Renal cortex interstitium (tissue), 11 donors: Measurements from ENCODE around the gene EHD2. TPM values are rescaled to one million over a fixed set of nuclear protein-coding genes. Genes with fewer than 3 reads are reported as not detected.
"Not testable (repeated sequence)": the region's sequence is repeated elsewhere in the genome, so short reads cannot be mapped to it uniquely, and the experiment has no call there.

Experiments used
- DNase-seq, 11 donors: peaks; one replicate each; pipeline ENCODE4 v3.0.0-alpha.2; 2013; ENCODE audit warnings: low read depth in 9 of 11, low spot score in 4 of 11; ENCODE audit errors: extremely low read depth in 1 of 11
- polyA plus RNA-seq, 3 donors: library from polyadenylated mRNA; unstranded; fragments of 120-200 nt; gene quantifications; one replicate each; pipeline ENCODE4 v1.2.1, GENCODE V29; 2013; ENCODE audit not compliant: insufficient read length in 3 of 3

EHD2 gene
- polyA plus RNA-seq, 3 donors, result 25.3 to 41.6 (median 28.6) TPM

DNA sequence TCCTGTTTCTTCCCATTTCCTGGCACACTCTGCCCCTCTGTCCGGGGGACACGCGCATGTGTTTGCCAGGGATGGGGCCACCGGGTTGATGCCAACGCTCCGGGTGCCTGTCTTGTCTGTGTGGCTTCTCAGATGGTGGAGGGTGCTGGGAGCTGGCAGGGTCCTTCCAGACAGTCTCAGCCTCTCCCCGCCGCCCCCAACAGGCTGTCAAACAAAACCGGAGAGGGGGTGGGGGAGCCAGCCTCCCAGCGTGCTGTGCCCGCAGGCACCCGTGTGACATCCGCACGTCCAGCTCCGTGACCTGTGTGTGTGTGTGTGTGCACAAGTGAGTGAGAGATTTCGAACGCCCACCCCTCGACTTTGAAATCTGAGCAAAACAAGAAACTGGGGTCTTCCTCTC, 10.6 kb upstream of the EHD2 start:
- no peak for DNase-seq

DNA sequence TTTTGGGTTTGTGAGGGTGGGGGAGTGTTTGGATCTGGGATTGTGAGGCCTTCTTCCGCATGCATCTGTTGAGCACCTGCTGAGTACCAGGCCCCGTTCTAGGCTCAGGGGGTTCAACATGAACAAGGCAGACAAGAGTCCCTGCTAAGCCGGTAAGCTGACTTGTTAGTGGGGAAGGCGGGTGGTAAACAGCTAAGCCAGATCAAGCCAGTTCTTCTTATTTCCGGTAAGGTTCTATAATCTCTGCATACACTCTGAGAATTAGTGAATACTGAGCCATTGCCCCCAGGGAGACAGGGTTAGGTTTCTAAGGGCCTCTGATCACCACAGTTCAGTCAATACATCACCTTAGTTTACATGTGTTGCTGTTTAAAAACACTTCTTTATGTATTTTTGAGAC, 9.9 kb upstream of the EHD2 start:
- DNase-seq, result no peak

DNA sequence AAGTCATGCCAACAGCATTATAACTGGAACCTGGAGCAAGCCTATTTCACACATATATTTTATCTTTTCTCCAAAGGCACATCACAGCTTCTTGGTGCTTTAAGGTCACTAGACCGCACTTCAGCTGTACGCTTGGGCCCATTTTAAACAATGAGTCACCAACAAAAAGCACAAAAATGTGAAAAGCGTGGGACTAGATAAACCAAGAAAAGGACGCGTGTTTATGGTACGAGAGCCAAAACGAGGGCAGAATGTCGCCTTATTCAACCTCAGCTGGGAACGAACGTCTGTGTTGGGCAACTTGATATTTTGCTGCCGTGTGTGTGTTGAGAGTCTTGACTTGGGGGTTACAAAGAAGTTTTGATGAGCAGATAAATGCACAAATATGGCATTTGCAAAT, 9.2 kb upstream of the EHD2 start:
- no peak for DNase-seq

DNA sequence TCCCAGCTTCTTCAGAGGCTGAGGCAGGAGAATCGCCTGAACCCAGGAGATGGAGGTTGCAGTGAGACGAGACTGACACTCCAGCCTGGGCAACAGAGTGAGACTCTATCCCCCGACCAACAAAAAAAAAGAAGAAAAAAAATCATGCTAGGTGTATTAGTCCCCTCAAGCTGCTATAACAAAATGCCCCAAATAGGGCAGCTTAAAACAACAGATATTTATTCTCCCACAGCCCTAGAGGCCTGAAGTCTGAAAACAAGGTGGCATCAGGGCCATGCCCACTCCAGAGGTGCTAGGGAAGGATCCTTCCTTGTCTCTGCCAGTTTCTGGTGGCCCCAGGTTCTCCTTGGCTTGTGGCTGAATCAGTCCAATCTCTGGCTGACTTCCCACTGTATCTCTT, 8.6 kb upstream of the EHD2 start:
- DNase-seq, result no peak

DNA sequence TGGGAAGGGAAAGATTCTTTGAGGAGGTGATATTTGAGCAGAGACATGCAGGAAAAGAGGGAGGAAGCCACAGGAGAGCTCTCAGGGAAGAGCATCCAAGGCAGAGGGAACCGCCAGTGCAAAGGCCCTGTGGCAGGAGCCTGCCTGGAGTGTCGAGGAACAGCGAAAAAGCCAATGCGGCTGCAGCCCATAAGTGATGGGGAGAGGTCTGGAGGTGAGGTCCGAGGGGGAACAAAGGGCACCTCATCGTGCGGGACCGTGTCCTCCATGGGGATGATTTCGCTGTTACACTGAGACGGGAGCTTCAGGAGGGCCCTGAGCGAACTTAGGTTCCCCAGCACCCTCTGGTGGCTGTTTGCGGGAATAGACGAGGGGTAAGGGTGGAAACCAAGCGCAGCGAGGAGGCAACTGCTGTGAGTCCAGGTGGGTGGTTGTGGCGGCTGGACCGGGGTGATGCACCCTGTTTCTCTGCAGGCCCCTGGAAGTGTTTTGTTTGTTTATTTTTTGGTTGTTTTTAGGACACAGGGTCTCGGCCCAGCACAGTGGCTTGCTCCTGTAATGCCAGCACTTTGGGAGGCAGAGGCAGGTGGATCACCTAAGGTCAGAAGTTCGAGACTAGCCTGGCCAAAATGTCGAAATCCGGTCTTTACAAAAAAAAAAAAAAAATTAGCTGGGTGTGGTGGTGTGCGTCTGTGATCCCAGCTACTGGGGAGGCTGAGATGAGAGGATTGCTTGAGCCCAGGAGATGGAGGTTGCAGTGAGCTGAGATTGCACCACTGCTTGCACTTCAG, 5.9 kb upstream of the EHD2 start:
- peak in 2 of 11 donors; percentile 51 to 56 for DNase-seq

DNA sequence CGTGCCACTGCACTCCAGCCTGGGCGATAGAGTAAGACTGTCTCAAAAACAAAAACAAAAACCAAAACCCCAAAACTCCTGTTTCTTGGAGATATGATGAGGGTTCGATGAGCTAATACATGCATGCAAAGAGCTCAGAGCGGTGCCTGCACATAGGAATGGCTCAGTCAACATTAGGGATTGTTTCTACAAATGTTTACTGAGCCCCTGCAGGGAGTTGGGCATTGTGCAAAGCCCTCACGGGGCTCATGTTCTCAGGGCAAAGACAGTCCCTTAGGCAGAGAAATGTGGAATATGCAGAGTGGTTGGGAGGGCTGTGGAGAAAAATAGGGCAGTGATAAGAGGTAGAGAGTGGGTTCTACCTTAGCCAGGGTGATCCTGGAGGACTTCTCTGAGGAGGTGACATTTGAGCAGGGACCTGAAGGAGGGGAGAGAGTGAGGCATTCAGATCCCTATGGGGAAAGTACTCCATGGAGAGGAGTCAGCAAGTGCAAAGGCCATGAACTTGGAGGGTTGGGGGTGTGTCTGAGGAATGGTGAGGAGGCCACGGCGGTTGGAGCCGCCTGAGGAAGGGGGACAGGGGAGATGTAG, 1.5 kb upstream of the EHD2 start:
- no peak for DNase-seq

DNA sequence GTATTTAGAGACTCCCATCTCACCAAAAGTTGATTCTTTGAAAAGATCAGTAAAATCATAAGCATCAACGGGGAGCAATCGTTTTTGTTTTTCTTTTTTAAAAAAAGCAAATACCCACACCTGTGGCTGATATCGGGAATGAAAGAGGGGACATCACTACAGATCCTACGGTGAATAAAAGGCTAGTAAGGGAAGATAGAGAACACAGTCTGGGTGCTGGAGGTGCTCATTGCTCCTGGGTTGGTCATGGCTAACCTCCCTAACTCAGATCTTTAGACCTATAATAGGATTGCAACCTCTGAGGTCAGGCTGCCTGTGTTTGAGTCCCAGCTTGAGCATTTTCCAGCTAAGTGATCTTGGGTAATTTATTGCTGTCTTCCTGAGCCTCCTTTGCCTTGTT, 1.1 kb downstream of the EHD2 start:
- DNase-seq, result no peak

DNA sequence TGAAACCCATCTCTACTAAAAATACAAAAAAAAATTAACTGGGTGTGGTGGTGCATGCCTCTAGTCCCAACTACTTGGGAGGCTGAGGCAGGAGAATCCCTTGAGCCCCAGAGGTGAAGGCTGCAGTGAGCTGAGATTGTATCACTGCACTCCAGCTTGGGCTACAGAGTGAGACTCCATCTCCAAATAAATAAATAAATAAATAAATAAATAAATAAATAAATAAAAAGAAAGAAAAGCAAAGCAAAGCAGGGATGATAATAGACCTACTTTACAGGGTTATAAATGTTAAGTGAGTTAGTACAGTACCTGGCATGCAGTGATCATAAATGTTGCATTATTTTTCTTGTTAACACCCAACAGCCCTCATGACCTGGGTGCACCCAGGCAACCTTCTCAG, 1.6 kb downstream of the EHD2 start:
- DNase-seq, result not testable (repeated sequence)

DNA sequence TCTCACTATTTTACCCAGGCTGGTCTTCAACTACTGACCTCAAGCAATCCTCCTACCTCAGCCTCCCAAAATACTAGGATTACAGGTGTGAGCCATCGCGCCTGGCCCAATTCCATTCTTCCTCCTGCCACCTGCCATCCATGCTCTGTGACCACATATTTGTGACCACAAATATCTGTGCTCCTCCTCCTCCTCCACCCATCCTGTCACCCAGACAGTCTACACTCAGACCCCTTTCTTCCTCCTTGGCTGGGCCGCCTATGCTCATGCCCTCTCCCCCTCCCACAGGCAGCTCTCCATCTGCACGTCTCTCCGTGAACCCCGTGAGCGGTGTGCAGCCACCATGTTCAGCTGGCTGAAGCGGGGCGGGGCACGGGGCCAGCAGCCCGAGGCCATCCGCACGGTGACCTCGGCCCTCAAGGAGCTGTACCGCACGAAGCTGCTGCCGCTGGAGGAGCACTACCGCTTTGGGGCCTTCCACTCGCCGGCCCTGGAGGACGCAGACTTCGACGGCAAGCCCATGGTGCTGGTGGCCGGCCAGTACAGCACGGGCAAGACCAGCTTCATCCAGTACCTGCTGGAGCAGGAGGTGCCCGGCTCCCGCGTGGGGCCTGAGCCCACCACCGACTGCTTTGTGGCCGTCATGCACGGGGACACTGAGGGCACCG, 3.2 kb downstream of the EHD2 start:
- no peak for DNase-seq

DNA sequence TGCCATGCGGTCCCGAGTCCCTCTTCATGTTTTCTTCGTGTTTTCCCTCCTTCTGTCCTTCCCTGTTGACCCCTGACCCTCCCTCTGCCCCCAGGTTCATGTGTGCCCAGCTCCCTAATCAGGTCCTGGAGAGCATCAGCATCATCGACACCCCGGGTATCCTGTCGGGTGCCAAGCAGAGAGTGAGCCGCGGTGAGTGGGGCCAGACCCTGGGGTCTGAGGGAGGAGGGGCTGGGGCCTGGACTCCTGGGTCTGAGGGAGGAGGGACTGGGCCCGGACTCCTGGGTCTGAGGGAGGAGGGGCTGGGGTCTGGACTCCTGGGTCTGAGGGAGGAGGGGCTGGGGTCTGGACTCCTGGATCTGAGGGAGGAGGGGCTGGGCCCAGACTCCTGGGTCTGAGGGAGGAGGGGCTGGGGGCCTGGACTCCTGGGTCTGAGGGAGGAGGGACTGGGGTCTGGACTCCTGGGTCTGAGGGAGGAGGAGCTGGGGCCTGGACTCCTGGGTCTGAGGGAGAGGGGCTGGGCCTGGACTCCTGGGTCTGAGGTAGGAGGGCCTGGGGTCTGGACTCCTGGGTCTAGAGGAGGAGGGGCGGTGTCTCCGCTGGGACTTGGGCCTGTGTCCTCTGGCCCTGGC, 5.3 kb downstream of the EHD2 start:
- DNase-seq, result not testable (repeated sequence)

DNA sequence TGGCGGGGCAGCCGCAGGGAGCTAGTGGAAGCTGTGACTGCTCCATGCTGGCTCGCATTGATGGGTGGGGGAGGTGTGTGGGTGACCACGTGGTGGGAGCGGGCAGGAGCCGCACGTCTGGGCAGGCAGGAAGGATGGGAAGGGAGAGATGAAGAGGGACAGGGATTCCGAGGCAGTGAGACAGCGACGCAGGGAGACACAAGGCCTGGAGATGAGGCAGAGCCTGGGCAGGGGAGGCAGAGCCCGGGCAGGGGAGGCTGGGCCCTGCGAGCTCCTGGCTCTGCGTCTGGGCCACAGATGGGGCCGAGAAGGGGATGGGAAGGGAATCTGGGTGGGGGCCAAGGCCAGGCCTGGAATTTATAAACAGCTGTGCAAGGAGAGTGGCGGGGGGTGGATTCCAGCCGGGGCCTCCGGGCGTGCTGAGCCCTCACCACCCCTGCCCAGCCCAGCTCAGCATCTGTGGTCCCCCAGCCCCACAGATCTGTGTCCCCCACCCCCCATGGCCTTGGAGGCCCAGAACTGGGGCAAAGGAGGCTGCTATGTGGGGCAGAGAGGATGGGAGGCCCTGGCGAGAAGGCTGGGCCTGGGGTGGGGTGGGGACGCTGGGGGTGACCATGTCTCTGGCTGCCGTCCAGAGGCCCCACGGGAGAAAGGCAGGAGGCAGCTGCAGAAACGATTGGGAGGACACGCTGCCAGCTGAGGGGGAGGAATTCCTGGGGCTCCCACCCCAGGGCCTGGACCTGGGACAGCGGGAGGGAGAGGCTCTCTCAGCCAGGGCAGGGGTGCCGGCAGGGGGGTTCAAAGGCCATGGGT, 6.0 kb downstream of the EHD2 start:
- peak in 8 of 11 donors; percentile 57 to 70 (median 66) for DNase-seq

DNA sequence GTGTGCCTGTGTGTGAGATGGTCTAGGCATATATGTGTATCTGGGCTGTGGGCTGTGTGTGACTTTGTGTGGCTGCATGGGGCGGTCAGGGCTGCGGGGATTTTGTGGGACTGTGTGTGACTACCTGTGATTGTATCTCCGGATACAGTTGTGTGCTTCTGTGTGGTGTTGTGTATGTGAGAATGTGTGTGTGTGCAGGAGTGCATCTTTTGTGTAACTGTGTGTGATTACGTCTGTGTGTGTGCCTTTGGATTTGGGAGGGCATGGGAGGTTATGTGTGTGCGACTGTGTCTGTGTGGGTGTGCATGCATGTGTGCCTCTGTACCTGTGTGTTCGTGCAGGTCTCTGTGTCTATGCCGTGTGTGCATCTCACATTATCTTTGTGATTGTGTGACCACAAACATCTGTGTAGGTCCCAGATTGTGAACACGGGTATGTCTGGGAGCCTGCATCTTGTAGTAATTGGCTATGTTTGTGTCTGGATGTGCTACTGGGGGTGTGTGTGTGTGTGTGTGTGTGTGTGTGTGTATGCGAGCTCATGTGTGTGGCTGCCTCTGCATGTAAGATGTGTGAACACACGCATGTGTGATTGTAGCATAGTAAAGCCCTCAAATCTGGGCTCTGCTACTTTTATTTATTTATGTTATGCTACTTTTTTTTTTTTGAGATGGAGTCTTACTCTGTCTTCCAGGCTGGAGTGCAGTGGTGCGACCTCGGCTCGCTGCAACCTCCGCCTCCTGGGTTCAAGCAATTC, 7.6 kb downstream of the EHD2 start:
- no peak for DNase-seq

DNA sequence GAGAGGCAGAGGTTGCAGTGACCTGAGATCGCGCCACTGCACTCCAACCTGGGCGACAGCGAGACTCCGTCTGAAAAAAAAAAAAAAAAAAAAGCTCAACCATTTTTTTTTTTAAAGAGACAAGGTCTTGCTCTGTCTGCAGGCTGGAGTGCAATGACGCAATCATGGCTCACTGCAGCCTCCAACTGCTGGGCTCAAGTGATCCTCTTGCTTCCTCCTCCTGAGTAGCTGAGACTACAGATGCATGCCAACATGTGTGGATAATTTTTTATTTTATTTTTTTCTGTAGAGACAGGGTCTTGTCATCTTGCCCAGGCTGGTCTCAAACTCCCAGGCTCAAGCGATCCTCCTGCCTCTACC, 10.3 kb downstream of the EHD2 start:
- no peak for DNase-seq

DNA sequence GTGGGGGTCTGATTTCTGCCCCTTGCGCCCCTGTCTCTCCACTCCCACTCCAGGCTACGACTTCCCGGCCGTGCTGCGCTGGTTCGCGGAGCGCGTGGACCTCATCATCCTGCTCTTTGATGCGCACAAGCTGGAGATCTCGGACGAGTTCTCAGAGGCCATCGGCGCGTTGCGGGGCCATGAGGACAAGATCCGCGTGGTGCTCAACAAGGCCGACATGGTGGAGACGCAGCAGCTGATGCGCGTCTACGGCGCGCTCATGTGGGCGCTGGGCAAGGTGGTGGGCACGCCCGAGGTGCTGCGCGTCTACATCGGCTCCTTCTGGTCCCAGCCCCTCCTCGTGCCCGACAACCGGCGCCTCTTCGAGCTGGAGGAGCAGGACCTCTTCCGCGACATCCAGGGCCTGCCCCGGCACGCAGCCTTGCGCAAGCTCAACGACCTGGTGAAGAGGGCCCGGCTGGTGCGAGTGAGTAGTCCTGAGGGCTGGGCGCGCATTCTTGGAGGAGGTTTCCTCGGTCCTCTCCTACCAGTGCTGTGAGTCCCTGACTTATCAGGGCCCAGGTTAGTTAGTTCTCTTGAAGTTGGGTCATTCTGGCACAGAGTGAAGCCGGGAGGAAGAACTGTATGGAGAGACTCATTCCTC, 12.7 kb downstream of the EHD2 start:
- no peak for DNase-seq

DNA sequence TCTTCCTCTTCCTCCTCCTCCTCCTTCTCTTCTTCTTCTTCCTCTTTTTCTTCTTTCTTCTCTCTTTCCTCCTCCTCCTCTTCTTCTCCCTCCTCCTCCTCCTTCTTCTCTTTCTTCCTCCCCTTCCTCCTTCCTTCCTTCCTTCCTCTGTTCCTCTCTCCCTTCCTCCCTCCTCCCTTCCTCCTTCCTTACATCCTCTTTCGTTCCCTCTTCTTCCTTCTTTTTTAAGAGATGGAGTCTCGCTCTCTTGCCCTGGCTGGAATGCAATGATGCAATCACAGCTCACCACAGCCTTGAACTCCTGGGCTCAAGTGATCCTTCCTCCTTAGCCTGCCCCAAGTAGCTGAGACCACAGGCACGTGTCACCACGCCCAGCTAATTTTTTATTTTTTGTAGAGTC, 13.2 kb downstream of the EHD2 start:
- no peak for DNase-seq

DNA sequence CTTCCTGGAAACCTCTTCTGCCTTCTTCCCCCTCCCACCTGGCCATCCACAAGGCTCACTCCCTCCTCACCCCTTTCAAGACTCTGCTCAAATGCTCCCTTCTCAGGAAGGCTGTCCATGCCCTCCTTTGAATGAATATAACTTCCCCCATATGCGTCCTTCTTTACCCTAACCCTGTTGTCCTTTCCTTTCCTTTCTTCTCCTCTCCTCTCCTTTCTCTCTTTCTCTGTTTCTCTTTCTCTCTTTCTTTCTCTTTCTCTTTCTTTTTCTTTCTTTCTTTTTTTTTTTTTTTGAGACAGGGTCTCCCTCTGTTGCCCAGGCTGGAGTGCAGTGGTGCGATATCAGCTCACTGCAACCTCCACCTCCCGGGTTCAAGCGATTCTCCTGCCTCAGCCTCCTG, 15.1 kb downstream of the EHD2 start:
- DNase-seq, result not testable (repeated sequence)

DNA sequence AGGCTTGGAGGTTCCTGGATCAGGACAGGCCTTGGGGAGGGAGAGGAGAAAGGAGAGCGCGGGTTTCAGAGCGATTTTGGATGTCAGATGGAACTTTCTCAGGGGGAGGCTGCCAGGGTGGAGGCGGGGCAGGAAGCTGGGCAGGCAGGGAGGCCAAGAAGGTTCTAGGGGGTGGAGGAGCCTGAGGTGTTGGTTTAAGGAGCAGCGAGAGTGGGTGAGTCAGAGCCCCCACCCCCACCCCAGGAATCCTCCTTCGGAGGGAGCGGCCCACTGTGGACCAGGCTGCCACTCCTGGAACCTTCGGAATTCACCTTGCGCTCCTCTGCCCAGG, 16.2 kb downstream of the EHD2 start:
- DNase-seq, result no peak

DNA sequence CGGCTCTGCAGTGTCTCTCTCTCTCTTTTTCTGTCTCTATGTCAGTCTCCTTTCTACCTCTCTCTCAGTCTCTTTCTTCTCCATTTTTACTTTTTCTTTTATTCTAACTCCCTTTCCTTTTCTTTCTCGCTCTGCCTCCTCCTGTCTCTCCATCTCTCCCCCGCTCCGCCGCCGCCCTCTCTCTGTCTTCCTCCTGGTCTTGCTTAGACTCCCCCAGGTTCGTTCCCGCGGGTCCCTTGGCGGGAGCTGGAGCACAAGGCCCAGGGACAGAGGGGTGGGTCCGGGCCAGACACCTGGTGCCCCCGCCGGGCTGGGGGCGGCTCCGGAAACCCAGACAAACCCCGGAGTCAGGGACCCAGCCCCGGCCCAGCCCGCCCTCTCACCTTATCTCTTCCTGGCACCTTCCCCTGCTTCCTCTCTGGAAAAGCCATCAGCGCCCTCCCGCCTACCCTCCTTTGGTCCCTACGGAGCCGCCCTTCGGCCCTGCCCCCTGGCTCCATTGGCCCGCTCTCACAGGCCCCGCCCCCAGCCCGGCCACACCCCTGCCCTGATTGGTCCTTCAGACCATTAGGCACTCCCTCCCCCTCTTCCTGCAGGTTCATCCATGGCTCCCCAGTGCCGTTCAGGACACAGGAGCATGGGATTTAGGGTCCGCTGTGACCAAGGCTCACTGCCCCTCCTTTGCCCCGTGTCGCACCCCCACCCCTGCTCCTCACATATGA, 16.7 kb downstream of the EHD2 start:
- no peak for DNase-seq
